Measurements from ENCODE around the gene CCNY. TPM values are rescaled to one million over a fixed set of nuclear protein-coding genes. Genes with fewer than 3 reads are reported as not detected.

Gene CCNY
- polyA plus RNA-seq, 4 donors, result 100 to 118 (median 113) TPM

DNA sequence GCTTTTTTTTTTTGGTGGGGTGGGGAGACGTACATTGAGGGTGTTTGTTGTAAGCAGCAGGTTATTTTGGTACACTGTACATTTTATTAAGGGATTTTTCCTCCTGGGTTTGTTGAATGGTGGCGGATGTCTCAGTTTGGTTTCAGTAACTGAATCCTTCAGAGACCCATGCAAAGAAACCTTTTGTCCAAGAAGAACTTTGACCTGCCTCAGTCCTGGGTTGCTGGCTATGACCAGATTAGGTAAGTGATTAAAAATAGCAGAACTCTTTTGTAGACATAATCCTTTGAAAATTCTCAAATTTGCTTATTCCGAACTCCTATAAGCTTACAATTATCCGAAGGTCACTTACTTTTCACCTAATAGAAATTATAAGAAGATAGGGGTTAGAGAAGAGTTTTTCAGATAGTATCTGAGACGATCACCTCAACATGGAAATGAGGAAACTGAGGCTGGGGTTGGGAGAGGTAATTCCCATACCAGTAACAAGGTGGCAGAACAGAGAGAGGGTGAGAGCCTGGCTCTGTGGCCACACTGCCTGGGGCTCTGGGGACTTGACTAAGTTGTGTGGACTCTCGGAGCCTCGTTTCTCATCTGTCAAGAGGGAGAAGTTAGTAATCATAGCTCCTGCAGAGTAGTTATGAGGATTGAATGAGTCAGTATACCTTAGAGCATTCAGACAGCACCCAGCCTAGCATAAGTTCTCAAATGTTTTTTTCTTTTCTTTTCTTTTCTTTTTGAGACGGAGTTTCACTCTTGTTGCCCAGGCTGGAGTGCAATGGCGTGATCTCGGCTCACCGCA is 87.4 kb downstream of the CCNY start:
- no peak for DNase-seq (ENCODE audit: low read depth in 4 of 4, low spot score in 3 of 4)

- DNase-seq (ENCODE audit: low read depth in 4 of 4, low spot score in 3 of 4), result no peak
Measured at GRCh38 chr10:35424680-35425285, 88.5 kb downstream of the CCNY start.

DNA sequence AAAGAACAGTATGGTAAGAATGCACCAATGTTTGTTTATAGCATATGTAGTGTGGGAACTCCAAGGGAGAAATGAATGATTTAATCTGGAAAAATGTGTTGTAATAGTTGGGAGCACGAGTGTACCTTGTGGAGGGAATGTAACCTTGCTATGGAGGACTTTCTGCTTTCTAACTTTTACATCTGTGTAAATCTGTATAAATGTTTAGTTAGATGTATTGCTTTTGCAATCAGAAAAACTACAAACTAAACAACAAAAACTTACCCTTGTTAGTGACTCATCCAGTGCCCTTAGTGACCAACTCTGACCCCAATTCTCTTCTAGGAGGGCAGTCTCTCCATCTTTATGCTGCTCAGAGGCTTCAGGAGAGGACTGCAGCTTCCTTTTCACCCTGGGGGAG is 89.3 kb downstream of the CCNY start:
- no peak for DNase-seq (ENCODE audit: low read depth in 4 of 4, low spot score in 3 of 4)

GRCh38 chr10:35426657-35427056 is 90.3 kb downstream of the CCNY start:
- DNase-seq (ENCODE audit: low read depth in 4 of 4, low spot score in 3 of 4), result no peak

GRCh38 chr10:35427543-35427942 is 91.2 kb downstream of the CCNY start:
- no peak for DNase-seq (ENCODE audit: low read depth in 4 of 4, low spot score in 3 of 4)

DNA sequence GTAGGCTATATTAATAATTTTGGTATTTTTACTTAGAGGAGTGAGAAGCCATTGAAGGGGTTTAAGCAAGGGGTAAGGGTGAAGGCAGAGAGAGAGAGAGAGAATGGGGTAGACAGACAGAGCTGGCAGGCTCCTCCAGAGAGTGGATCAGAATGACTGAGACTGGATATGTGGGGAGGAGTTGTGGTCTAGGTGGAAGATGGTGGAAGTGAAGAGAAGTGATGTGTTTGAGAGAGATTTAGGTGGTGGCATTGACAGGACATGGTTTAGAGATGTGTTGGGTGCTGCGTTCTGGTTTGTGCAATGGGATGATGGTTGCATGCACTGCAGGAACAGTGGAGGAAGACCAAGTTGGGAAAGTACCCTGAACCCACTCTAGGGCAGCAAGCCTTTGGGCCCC is 92.2 kb downstream of the CCNY start:
- DNase-seq (ENCODE audit: low read depth in 4 of 4, low spot score in 3 of 4), result no peak

DNA sequence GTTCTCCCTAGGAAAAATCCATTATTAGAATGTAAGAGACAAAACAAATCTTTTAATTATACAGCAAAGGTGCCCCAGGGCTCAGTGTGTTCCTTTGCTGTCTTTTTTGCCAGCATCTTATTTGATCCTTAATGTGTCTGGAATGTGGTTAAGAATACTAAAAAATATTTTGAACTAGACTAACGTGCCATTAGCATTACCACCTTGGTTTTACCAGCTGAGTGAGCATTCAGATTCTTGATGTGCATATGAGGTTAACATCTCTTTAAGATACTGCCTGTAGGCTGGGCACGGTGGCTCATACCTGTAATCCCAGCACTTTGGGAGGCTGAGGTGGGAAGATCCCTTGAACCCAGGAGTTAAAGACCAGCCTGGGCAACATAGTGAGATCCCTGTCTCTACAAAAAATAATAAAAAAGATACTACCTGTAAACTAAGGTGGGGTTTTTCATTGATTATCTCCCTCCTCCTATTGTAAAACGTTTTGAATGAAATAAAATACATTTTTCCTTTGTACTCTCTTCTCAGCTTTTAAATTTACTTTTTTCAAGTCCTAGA is 96.6 kb downstream of the CCNY start:
- DNase-seq (ENCODE audit: low read depth in 4 of 4, low spot score in 3 of 4), result no peak

DNA sequence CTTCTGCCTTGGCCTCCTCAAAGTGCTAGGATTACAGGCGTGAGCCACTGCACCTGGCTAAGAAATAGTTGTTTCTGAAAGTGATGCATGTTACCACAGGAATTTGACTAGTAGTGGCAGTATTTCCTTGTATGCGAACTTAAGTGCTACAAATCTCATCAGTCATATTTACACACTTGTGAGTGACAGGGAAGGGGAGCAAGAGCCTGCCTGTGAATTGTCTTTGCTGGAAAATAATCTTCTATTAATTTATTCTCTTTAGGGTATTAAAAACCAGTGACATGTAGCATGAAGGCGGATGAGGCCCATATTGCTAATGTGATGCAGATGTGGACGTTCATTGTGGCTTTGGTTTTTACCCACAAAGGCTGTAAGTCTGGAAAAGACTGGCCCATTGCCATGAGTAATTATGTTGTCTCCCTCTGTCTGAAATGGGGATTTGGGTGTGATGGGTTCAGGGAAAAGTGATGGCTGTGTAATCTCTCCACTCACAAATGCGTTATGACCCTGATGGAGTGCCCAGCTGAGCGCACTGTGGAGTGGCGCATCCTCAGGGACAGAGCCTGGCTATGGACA is 97.6 kb downstream of the CCNY start:
- peak in 1 of 4 donors; percentile 35 for DNase-seq (ENCODE audit: low read depth in 4 of 4, low spot score in 3 of 4)

DNA sequence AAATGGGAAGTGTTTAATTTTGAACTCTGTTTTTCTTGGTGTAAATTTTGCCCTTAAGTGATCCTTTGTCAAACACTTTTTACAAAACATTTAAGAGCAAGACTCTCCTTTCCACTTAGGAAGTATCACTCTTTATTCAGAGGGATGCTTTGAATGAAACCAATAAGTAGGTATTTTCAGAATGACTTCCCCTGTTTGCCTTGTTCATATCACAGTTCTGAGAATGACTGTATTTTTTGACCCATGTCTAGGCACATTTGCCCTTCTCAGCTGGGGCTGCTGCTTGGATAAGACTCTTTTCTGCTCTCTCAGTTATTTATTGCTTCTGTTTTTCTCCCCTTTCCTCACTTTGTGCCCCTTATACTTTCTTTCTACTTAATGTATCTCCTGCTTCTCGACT is 98.2 kb downstream of the CCNY start:
- DNase-seq (ENCODE audit: low read depth in 4 of 4, low spot score in 3 of 4), result no peak

GRCh38 chr10:35435824-35436223 is 99.5 kb downstream of the CCNY start:
- DNase-seq (ENCODE audit: low read depth in 4 of 4, low spot score in 3 of 4), result no peak

DNA sequence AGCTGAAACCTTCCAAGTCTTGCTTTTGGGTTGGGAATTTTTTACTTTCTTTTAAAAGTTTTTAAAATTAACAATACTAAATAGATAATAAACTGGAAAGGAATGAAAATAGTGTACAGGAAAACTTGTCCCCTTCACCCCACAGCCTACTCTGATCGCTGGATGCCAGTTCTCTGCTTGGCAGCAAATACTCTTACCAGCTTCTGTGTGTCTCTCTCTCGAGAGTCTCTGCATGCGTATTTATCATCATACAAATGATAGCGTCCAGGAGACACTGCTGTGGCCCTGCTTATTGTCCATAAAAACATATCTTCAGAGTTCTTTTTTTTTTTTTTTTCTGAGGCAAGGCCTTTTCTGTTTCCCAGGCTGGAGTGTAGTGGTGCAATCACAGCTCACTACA is 101.5 kb downstream of the CCNY start:
- DNase-seq (ENCODE audit: low read depth in 4 of 4, low spot score in 3 of 4), result no peak

DNA sequence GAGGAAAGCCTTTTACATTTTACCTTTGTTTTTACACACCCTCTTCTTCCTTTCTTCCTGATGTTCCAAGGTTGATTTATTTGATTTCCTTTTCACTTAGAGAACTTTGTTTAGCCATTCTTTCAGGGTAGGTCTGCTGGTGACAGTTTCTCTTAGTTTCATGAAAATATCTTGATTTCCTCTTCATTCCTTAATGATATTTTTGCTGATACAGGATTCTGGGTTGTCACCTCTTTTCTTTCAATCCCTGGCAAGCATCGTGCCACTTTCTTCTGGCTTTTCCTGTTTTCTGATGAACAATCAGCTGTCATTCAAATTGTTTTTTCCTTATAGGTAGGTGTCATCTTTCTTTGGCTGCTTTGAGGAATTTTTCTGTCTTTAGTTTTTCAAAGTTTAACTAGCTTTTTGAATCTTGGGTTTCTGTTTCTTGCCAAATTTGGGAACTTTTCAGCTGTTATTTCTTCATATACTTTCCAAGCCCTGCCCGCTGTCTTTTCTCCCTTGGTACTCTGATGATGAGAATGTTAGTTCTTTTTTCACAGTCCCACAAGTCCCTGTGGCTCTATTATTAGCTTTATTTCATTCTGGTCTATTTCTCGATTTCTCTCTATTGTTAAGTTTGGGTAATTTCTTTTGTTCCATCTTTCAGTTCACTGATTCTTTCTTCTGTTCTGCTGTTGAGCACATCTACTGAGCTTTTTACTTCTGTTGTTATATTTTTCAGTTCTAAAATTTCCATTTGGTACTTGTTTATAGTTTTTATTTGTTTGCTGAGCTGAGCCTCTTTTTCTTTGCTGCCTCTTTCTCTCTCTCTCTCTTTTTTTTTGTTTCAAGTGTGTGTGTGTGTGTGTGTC is 102.6 kb downstream of the CCNY start:
- no peak for DNase-seq (ENCODE audit: low read depth in 4 of 4, low spot score in 3 of 4)

DNA sequence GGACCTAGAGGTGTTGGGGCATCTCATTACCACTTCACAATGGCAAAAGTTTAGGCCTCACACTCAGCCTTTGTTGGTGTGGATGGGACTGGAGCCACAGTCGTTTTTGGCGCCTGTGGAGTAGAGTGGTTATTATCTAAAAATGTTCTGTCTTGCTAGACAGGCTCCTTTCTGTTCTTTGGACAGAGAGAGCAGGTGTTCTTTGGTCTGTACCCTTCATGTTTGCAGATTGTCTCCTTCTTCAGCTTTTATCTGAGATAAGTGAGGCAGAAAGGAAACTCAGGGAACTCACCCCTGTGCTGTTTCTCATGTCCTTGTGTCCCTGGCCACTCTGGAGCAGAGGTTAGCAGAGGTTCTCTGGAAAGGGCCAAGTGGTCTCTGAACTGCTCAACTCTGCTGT is 103.7 kb downstream of the CCNY start:
- no peak for DNase-seq (ENCODE audit: low read depth in 4 of 4, low spot score in 3 of 4)

- DNase-seq (ENCODE audit: low read depth in 4 of 4, low spot score in 3 of 4), result no peak
Measured at GRCh38 chr10:35442028-35442427, 105.7 kb downstream of the CCNY start.

GRCh38 chr10:35442592-35442991 is 106.3 kb downstream of the CCNY start:
- DNase-seq (ENCODE audit: low read depth in 4 of 4, low spot score in 3 of 4), result no peak

- no peak for DNase-seq (ENCODE audit: low read depth in 4 of 4, low spot score in 3 of 4)
Measured at GRCh38 chr10:35443858-35444257, 107.5 kb downstream of the CCNY start.

- DNase-seq (ENCODE audit: low read depth in 4 of 4, low spot score in 3 of 4), result no peak
Measured at GRCh38 chr10:35445150-35445884, 109.0 kb downstream of the CCNY start.

DNA sequence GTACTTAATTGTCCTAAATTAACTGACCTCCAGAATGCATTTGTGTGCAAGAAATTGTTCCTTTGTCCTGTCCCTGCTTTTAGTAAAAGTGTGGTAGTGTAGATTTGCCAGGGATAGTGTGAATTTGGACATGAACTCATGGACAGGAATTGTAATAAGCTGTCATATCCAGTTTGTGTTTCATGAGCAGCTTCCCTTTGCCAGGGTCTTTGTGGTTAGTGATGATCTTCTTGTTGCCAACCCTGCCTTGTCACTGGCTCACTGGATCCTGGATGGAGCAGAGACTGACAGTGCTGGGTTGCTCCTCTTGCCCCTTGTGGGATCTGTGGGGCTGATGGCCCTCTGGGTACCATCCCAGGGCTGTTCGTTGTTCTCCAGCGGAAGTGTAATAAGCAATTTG is 110.1 kb downstream of the CCNY start:
- no peak for DNase-seq (ENCODE audit: low read depth in 4 of 4, low spot score in 3 of 4)

DNA sequence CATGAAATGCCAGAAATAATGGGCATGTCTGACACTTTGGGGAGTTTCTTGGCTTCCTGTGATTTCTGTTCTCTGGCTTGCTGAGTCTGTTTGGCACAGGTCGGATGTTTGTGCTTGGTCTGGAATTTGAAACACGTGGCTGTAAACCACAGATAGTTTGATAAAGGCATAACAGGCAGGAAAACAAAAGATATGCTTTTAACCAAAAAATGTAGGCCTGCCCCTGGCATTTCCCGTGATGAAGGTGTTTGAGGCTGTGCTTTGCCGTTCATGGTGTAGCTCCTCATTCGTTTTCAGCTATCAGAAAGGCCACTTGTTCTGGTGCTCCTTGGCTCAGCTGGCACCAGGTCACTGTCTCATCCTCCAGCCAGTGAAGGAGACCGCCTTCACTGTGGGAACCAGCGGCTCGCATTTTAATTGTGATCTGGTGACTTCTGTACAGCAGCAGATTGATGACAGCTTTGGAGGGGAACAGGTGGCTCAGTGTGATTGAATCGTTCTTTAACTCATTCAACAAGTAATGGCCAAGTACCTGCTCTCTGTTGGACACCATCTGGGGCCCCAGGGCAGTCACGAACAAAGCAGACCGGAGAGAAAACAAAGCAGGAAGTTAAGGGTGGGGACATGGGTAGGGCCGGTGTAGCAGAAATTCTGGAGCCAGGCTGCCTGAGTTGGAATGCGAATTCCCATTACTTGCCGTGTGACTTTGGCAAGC is 111.5 kb downstream of the CCNY start:
- no peak for DNase-seq (ENCODE audit: low read depth in 4 of 4, low spot score in 3 of 4)
